GM21381 (cell line): ENCODE measurements around the gene DGKA.
A peak's percentile ranks its signal among the peaks of the same experiment; 100 is the strongest.

Experiments used
- ATAC-seq: cut with Tn5 transposase; IDR thresholded peaks from one replicate; pipeline ENCODE4 v1.9.1; 2021; ENCODE audit warnings: mild to moderate bottlenecking, moderate library complexity; ENCODE audit not compliant: unreplicated experiment

The DGKA gene

DNA sequence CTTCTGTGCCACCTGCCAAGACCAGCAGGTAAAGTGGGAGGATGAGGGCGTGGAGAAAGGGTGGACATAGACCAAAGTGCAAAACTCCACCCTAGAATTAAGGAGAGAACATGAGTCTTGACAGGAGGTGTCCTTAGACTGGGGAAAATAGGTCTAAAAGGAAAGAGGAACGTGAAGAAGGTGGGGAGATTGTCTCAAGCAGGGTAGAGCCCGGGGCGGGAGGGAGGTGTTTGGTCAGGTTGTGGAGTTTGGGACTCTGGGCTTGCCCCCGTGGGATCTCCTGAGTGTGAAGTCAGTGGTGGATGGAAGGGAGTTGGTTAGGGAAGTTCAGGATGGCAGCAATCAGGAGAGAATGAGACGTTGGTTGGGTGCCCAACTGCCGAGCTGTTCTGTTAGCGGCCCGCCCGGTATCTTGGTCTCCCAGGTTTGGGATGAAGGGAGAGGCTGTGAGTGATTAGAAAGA, 386 bp downstream of the DGKA start:
- no peak for ATAC-seq

DNA sequence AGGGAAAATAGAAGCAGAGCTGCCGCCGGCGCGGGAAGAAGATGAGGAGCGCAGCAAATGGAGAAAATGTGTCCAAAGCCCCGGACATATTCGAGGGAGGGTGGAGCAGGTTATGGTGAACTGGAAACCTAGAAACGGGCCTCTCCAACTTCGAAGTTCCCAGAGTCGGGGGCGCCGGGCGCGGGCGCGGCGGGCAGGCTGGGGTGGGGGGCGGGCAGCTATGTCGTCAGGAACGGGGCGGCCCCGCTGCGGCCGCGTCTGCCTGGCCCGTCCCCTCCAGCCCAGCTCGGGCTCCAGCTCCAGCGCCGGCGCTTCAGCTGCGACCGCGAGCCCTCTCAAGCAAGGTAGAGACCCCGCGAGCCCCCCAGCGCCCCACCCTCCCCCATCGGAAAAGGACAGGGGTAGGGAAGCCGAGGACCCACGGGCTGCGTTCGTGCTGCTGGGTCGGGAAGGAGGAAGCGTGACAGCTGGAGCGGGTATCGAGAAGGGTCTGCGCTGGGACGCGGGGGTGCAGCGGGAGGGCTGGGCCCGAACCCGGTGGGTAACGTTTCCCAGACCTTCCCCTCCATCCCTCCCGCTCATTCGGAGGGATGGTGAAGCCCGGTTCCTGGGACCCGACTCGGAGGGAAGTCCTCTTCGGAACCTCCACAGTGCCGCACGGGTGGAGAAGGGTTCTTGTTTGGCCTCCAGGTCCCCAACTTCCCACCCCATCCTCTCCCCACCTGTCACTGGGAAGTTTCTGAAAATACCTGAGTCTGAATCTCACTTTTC, 1.0 kb downstream of the DGKA start:
- no peak for ATAC-seq

DNA sequence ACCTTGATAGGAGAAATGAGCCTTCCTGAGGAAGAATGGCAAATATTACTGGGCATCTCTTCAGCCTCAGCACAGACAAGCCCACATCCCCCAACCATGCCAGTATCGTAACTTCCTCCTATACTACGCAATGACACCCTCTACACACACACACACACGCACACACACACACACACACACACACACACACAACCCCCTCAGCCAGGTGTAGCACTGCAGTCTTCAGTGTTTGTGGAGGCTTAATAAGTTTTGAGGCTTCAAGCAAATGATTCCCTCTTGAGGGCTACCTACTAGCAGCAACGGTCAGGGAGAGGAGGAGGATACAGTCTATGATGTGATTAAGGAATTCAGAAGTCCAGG, 1.6 kb downstream of the DGKA start:
- no peak for ATAC-seq

DNA sequence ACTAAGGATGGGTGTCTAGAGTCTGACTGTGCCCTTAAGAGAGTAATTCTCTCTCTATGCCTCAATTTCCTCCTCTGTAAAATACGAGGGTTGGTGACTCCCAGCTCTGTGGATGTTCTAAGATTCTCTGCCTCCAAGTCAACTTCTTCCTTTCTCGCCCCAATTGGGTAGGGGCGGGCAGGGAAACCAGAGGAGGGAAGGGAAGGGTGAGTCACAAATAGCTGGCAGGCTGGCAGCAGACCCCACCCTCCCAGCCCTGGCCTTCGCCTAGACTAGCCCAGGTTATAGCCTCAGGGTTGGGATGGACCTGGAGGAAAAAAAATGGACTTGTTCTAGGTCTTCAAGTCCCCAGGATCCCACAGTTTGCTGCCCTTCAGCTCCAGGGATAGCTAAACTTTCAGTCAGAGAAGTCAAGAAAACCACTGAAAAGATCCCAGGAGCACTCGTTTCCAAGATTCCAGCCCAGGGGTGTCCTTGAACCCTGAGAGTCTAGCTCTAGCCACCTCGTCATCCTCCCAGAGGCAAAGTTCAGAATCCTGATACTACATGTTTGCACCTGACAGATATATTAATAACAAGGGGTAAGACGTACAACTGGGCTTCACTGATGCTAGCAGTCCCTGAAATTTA, 2.3 kb downstream of the DGKA start:
- ATAC-seq = no peak

DNA sequence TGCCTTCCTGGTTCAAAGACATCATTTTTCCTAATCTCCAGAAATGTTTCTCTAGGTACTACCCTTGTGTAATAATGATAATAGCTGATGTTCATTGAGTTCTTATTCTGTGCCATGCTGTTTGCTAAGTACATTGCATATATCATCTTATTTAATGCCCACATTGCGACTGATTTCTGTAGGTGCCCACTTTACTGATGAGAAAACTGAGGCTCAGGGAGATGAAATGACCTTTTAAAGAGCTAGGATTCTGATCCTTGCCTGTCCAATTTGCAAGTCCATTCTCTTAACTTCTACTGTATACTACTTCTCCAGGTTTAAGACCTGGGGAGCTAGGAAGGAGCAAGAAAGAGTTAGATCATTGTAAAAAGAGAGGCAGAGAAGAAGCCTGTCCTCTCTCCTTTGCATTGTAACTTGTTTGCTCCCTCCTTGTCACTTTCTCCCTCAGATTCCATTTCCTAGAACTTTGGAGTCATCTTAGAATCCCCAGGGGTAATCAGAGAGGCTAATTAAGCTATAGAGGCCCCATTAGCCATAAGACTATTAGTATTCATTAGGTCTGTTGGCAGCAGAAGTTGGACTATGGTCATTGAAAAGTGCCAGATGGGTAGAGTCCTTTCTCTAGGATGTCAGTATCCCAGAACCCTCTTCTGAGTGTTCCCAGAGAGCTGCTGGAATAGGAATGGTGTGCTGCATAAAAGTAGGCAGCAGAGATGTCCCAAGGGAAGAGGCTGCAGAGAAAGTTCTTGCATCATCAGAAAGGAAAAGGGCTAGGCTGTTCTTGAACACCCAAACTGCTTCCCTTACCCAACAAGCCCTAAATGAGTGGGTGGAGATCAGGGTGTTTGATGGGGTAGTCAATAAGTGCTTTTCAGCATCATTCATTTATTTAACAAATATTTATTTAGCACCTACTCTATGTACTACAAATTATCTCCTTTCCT, 3.1 kb downstream of the DGKA start:
- ATAC-seq = no peak

DNA sequence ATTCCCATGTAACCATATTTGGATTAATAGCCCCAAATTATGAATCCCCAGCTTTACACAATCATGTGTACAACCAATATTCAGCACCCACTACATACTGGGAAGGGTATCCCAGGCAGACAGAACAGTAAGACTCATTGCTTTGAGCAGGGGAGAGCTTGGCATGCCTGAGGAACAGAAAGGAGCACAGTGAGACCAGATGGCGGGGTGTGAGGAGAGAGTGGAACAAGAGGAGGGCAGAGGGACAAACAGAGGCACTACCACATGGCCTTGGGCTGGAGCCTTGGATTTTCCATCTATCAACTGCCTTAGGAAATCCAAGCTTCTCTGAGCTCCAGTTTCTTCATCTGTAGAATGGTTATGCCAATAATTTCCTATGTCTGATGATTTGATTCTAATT, 3.8 kb downstream of the DGKA start:
- ATAC-seq = no peak

DNA sequence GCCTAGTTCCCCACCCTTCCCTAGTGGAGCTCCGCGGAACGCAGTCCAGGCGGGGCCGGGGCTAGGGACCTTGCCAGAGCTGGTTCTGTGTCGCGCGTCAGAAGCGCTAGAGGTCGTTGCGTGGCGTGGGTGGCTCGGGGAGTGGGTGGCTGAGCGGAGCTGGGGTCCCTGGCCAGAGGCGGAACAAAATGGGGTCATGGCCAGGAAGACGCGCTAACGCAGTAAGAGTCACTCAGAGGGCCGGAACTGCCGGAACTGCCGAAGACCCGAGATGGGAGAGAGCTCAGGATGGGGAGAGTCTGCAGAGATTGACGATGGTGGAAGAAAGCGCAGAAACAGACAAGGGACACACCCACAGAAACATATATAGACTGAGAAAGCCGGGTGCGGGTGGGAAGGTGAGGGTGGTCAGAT, 4.8 kb downstream of the DGKA start:
- no peak for ATAC-seq

DNA sequence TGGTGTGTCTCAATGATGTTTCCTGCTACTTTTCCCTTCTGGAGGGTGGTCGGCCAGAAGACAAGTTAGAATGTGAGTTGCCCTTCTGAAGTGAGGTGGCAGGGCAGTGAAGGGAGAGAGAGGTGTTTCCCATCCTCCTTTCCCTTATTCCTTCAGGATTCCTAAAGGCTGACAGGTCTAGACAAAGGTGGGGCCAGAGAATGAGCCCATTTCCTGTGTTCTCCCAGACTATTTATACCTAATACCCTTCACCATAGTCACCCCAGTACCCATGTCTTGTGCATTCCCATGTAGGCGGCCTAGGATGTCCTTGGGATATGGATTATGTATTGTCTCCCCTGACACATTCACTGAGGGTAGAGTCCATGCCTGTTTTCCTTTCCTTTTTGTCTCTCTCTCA, 7.0 kb downstream of the DGKA start:
- ATAC-seq = no peak

DNA sequence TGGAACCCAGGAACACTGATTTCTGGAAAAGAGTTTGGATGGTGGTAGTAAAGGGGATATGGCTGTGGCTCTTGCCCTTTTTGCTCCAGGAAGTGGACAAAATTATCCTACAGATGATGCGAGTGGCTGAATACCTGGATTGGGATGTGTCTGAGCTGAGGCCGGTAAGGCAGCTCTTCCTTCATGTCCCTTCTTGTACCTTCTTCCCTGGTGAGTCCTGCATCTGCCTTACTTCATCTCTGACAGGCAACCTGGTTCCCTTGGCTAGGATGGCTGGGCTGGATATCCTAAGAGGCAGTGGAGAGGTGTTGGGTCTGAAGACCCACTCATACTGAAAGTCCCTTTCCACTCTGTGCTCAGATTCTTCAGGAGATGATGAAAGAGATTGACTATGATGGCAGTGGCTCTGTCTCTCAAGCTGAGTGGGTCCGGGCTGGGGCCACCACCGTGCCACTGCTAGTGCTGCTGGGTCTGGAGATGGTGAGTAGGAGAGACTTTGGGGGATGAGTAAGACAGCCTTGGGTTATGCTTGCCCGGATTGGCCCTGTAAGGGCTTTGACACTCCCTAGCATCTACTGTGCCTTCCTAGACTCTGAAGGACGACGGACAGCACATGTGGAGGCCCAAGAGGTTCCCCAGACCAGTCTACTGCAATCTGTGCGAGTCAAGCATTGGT, 8.0 kb downstream of the DGKA start:
- no peak for ATAC-seq

DNA sequence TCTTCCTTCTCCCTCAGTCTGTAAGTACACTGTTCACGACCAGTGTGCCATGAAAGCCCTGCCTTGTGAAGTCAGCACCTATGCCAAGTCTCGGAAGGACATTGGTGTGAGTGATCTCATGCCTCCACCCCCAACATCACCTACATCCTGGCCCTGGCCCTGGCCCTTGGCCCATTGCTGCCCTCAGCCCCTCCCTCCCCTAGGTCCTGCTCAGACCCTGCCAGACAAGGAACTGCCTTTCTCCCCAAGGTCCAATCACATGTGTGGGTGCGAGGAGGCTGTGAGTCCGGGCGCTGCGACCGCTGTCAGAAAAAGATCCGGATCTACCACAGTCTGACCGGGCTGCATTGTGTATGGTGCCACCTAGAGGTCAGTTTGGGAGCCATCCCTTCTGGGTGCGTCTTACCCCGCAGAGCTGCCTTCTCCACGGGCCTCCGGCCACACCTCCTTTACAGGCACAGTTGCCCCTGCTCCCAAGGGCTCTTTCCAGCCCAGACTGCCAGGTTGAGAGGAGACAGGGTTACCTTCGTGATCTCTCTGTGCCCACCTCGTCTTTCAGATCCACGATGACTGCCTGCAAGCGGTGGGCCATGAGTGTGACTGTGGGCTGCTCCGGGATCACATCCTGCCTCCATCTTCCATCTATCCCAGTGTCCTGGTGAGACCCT, 9.2 kb downstream of the DGKA start:
- ATAC-seq = peak; percentile 94

DNA sequence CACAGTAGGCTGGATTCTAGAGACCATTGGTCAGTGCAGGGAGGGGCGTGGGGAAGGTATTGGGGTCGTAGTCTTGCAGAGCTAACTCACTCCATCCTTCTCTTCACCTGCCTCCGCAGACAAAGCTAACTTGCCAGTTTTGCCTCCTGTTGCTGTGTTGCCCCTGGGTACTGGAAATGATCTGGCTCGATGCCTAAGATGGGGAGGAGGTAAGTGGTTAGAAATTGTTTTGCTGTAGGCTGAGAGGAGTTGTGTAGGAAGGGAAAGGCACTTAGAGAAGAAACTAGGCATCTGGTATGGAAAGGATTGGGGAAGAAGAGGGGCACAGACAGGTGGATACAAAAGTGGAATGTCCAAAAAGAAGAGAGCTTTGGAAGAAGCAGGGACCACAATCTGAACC, 11.1 kb downstream of the DGKA start:
- ATAC-seq = no peak

DNA sequence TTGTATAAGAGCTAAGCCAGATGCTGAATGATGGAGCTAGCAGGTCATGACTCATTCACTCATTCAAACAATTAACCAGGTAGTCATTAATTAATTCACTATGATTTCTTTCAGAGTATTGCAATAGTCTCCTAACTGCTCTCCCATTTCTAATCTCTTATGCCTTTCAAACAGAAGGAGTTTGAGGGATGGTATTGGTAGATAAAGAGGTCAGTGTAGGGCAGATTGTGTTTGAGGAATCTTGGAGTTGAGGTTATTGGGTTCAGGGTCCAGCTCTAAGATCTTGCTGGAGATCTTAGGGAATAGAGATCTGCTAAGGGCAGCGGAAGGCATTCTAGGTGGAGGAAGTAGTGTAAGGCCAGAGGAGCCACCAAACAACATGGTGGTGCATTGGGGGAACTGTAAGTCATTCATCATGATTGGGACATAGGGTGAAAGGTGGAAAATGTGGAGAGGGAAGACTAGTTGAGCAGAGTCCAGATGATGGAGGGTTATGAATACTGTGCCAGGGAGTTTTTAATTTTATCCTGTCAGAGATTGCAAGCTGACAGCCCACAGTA, 11.7 kb downstream of the DGKA start:
- ATAC-seq = no peak

DNA sequence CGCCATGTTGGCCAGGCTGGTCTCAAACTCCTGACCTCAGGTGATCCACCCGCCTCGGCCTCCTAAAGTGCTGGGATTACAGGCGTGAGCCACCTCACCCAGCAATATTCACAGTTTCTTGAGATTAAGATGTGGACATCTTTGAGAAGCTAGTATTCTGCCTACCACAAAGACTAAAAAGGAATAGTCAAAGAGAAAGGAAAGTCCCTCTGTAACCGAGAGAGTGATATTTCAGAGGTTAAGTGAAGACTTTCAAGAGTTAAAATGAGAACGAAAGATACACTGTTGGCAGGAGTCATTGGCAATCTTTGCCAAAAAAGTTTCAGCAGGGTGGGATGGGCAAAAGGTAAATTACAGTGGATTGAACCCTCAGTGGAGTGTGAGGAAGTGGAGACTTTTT, 15.6 kb downstream of the DGKA start:
- no peak for ATAC-seq

DNA sequence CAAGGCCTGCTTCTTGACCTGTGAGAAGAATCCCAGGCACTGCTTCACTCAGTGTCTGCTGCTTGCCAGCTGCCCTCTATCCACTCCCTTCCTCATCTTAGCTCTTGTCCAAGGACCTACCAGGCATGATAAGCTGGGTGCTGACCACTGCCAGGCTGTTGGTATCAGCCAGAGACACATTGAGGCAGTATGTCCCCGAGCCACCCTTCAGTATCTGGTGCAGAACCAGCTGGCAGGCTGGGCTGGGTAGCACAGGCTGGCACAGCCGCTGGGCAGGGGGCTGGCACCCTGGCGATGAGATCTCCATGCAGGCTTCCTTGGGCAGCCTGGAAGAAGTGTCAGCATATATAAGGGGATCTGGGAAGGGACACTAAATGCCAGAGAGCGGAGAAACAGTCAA, 24.4 kb downstream of the DGKA start:
- no peak for ATAC-seq

DNA sequence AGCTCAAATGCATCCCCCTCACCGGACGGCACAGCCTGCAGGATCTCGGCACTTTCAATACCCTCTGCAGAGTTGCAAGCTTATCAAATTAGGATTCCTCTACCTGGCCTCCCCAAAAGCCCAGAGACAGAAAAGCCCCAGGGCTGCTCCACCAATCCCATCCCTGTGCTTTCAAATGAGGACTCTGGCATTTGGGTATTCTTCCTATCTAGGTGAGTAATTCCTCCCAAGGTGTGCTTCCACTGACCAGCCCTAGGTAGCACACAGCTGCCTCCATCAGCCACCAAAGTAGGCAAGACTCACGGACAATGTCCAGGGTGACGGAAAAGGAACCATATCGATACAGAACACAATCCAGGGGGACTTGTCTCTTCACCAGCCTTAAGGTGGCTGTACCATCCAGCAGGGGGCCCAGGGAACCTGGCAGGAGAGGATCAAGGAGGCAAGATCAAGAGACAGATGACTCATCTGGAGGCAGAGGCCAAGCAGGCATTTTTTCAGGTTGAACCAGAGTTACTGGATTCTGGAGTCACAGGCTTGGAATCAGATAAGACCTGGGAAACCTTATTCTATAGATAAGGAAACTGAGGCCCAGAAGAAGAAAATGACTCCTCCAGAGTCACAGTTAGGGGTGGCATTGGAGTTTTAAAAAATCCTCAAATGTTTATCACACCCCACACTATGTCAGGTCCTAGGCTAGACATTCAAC, 25.0 kb downstream of the DGKA start:
- ATAC-seq = no peak

DNA sequence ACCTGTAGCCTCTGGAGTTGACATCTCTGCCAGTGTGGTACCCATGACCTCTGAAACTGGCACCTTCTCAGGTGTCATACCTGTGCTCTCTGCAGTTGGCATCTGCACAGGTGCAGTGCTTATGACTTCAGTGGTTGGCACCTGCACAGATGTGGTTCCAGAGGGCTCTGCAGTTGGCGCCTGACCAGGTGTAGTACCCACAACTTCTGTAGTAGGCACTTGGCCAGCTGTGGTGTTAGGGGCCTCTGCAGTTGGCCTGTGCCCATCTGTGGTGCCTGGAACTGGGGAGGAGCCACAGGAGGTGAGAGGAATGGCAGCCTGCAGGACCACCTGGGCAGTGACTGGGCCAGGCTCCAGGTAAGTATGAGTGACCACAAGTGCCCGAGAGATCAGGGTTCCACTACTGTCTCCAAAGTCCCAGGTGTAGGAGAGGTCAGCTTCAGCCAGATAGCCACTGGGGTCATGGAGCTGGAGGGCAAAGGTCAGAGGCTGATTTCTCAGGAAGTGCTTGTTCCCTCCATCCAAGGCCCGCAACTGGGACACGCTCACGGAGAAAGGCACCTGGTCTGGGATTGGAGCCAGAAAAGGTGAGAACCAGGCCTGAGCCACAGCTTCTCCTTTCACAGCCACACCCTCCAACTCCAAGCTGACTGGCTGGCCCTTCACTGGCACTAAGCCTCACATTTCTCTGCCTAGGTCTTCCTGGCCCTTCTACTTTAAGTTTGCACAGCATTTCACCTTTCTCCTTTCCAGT, 26.3 kb downstream of the DGKA start:
- ATAC-seq = no peak

DNA sequence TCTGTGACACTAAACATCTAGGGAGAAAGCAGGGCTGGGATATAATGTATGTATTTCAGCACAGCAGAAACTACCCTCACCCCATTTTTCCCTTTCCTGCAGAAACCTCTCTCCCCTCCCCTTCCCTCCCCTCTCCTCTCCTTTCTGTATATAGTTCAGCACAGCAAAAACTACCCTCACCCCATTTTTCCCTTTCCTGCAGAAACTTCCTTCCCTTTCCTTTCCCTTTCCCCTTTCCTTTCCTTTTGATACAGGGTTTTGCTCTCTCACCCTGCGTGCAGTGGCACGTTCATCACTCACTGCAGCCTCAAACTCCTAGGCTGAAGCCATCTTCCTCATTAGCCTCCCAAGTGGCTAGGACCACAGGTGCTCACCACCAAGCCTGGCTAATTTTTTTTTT, 32.8 kb downstream of the DGKA start:
- ATAC-seq = no peak

DNA sequence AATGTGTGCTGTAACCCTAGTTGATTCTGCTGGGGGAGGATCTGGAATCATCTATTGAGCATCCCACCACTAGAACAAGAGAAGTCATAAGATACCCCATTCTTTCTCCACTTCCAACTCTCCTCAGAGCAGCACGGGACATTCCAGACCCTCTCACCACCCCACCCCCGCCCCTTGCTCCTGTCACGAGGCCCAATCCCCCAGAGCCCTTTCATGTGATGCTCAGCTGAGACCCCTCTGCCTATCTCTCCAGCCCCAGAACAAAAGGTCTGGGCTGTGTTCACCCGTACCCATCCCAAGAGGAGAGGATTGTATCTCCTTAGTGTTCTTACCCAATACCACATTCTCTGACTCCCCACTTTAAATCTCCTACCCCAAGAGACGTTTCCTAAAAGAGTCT, 34.3 kb downstream of the DGKA start:
- ATAC-seq = no peak

DNA sequence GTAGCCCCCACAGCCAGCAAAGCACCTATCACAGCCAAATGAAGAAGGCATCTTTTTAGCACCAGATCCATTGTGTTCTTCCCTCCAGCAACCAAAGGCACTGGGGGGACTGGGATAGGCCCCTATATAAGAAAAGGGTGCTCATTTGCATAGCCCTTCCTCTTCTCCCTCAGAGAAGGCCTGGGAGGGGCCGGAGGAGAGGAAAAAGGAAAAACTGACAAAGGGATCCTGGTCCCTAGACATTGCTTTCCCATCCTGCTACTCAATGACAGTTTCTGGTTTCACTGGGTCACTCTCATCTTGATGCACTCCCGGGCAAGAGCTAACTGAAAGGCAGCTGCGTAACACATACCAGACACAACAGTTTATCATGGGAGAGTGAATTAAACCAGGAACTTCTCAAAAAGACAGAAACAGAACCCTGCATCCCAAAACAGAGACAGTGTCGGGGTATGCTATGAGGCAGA, 35.0 kb downstream of the DGKA start, which contains the start of gene PMEL:
PMEL (minus strand) TSS at position 102 of the 467 bp plus-strand sequence; CDS start at position 71, 31 bp downstream.
- no peak for ATAC-seq
